KG1 (cell line): ENCODE data around the gene GIT2.

ENCODE experiments used
- DNase-seq: peaks from one replicate; lab custom pipeline; 2025; lab: John Stamatoyannopoulos, UW

The GIT2 gene

DNA sequence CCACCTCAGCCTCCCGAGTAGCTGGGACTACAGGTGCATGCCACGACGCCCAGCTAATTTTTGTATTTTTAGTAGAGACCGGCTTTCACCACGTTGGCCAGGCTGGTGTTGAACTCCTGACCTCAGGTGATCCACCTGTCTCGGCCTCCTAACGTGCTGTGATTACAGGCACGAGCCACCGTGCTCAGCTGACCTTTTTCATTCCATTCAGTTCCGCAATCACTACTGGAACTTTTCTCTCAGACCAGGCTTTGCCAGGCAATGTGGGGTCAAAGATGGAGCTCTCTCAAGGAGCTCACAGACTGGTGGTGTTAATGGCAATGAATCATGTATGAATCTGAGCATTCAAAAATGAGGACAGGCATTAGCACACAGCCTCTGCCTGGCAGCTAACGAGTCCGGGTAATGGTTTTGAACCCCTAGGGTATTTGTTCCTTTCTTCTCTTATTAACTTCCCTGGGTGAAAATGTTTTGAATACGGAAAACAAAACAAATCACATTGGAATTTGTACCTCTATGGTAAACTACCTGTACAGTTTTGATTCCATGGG is 105.5 kb downstream of the GIT2 start:
- DNase-seq = no peak

DNA sequence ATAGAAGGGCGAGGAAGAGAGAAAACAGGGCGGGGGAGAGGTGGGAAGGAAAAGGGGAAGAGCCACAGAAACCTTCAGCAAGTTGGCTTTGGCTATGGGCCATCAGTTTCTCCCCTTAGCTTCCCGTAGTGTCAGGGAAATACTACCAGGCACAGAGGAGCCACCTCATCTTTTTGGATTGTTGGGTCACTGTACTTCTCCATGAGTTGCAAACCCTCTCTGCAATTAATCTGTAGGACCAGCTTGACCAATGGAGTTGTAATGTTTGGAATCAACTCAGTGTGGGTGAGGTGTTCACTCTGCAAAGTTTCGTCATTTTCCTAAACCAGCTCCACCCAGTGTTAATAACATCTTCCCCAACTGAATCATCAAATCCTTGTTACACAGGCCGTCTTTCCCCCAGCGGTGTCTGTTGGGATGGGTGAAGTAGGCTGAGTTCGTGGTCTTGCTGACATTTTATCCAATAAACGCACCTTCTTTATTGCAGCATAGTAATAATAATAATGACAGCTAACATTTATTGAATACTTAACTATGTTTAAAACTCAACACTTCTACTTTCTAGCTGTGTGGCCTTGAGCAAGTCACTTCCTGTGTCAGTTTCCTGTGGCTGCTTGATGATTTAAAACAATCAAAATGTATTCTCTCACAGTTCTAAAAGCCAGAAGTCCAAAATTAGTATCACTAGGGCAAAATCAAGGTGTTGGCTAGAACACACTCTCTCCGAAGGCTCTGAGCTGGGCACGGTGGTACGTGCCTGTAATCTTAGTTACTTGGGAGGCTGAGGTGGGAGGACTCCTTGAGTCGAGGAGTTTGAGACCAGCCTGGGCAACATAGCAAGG is 107.8 kb downstream of the GIT2 start:
- DNase-seq = peak; percentile 39

DNA sequence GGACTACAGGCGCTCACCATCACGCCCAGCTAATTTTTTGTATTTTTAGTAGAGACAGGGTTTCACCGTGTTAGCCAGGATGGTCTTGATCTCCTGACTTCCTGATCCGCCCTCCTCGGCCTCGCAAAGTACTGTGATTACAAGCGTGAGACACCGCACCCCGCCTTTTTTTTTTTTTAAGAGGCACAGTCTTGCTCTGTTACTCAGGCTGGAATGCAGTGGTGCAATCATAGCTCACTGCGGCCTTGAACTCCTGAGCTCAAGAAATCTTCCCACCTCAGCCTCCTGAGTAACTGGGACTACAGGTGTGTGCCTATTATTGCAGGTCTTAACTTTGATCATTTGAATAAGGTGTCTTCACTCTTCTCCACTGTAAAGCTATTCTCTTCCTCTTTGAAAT is 110.6 kb downstream of the GIT2 start:
- no peak for DNase-seq

DNA sequence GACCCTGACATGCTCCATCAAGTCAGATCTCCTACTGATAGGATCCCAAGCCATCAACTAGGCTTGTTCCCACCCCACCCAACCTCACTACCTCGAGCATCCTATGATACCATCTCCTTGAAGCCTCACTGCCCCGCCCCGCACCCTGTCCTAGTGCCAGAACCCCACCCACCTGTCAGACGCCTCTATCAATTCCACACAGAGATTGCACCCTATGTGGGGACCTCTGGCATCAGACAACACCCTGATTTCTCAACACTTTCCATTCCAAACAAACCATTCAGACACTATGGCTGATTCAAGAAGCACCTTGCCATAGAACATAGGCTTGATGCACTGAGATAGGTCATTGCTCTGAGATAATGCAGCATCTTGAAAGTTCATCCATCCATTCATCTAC is 112.7 kb downstream of the GIT2 start:
- DNase-seq = no peak

DNA sequence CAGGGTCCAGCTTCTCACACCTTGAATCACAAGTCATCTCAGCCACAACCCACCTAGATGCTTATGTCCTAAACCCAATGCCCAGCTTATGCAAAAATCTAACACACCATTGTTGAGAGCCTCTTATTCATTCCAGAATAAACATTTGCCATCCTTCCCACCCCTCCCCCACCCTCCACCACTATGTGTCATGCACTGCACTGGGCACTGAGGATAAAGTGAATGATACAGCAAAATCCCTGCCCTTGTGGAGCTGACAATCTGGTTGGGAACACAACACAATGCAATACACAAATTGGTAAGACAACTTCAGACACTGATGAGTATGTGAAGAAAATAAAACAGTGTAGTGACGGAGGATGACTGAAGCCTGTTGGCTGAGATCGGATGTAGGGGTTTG is 114.4 kb downstream of the GIT2 start:
- no peak for DNase-seq

DNA sequence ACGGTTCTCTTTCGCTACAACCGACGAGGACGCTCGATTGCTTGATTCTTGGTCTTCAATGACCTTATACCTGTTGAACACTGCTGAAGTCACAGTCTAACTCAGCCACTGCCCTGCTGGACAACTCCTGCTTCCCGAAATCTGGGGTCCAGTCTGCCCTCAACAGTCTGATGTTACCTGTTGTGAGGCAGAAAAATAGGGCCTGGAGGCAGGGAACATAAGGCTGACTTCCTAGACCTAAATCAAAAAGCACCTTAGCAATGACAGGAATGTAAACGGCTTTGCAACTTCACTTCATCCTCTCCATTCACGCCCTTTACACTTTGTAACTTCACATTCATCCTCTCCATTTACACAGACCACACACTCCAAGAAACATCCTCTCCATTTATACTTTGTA is 115.2 kb downstream of the GIT2 start:
- no peak for DNase-seq

DNA sequence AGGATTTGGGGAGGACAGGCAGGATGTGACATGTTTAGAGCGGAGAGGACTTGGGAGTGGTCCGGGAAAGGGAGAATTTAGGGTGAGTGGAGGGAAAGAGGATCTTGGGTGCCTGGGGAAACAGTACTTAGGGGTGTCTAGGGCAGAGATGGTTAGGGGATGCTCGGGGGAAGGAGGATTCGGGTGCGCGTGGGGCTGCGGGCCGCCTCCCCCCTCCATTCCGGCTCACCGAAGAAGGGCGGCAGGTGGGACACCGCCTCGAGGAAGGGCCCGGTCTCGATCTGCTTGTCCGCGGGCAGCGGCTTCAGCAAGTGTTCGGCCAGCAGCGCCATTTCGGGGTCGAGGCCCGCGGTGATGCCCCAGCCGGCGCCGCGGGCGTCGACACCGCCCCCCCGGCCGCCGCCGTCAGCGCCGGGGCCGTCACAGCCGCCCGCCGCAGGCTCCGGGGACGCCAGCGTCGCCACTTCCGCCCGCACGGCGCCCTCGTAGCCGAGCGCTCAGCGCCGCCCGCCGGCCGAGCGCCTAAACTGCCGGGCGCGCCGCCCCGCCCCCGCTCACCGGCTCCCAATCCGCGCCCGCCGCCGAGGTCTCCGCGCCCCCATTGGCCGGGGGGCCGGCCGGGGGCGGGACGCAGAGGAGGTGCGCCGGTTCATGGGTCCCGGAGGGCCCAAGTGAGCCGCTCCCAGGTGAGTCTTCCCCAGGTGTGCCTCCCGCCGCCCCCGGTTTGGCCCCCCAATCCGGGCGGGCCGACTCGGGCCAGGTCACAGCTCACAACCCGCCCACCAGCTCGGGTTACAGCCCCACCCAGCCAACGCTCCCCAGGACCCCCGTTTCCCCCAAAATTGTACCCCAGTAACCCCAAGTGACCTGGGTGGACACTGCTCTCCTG is 115.9 kb downstream of the GIT2 start, which contains the start of gene GLTP:
TSS of gene GLTP (minus strand) at position 499 of the 889 bp plus-strand sequence. CDS start at position 332, 167 bp downstream.
- peak; percentile 47 for DNase-seq
